Measurements from ENCODE around the gene ZNF74.

DNA sequence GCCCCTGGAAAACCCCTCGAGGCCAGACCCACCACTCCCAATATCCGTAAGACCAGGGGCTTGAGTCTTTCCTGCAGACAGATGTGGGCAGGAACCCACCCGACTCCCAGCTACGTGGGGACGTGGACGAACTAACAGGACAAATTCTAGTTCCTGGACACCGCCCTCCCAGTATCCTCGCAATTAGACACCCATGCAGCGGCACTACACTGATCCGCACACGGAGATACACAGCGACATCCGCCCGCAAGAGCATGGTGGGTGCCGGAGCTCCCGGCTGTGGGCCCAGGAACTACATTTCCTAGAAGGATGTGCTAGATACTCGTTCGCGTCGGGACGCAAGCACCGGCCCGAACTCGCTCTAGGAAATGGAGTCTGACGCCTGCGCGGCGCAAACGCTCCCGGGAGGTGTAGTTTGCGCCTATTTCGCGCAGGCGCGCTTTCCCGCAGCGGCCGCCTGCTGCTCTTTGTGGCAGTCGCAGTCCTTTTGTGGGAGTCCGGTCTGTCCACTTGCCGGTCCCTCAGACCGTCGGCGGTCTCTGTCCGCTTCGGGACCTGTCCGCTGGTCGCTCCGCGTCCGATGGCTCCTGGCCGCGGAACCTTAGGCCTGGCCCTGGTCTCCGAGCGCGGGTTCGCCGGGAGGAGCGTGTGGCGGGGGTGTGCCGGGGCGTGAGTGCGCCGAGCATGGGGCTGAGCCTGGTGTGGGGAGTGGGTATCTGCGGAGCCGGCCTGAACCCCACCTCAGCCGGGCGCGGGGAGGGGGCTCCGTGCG lies at the start of gene ZNF74:
- no peak for TF ChIP-seq CTCF (IDR thresholded peaks at IDR 0.05 in 4 of 5, conservative IDR thresholded peaks at IDR 0.05 in 1 of 5)
- peak; percentile 24 to 28 for TF ChIP-seq POLR2A (IDR thresholded peaks at IDR 0.05)
